Activated T-cell treated with anti-CD3 and anti-CD28 coated beads for 4 hours (primary cell): ENCODE data around the gene HCFC1R1.

ENCODE experiments used
- DNase-seq: peaks from one replicate; pipeline ENCODE4 v3.0.0-alpha.2; 2020

HCFC1R1 gene

DNA sequence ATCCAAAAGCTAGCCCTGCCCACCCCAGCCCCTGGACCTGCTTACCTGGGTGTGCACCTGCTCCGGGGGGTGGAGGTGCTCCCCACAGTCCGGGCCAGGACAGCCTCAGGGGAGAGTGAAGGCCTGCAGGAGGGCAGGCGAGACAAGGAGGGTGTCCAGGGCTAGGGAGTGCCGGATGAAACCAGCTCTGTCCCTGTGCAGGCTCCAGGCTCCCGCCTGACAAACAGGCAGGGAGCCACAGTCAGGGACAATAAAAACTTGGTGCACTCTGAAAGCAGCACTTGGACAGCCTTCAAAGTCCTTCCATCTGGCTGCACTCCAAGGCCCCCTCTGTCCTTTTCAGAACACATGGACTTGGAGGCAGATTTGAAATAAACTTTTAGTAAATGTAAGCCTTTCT, 50.6 kb downstream of the HCFC1R1 start:
- no peak for DNase-seq
